BLaER1 (cell line): ENCODE results near the gene DENND2A.

Experiments
- H3K27ac ChIP-seq: shearing (Covaris generic); formaldehyde crosslinking; 2 replicates; pipeline ENCODE4 v1.8.1; 2022
- H3K27me3 ChIP-seq: shearing (Covaris generic); formaldehyde crosslinking; 2 replicates; pipeline ENCODE4 v1.8.1; 2022
- H3K36me3 ChIP-seq: shearing (Covaris generic); formaldehyde crosslinking; 2 replicates; pipeline ENCODE4 v1.8.1; 2022
- H3K4me1 ChIP-seq: shearing (Covaris generic); formaldehyde crosslinking; 2 replicates; pipeline ENCODE4 v1.8.1; 2022
- H3K4me2 ChIP-seq: shearing (Covaris generic); formaldehyde crosslinking; 2 replicates; pipeline ENCODE4 v1.8.1; 2022
- H3K4me3 ChIP-seq: shearing (Covaris generic); formaldehyde crosslinking; 2 replicates; pipeline ENCODE4 v1.8.1; 2022
- H3K9ac ChIP-seq: shearing (Covaris generic); formaldehyde crosslinking; 2 replicates; pipeline ENCODE4 v1.8.1; 2022
- H3K9me3 ChIP-seq: shearing (Covaris generic); formaldehyde crosslinking; 2 replicates; pipeline ENCODE4 v1.8.1; 2022
- H4K20me1 ChIP-seq: shearing (Covaris generic); formaldehyde crosslinking; 2 replicates; pipeline ENCODE4 v1.8.1; 2022
- Cebpa-rat ChIP-seq: shearing (Covaris generic); IDR thresholded peaks from 2 replicates; pipeline ENCODE4 v1.8.1; 2022

Gene DENND2A

GRCh38 chr7:140607441-140607989 is 33.1 kb downstream of the DENND2A start:
- H3K9ac ChIP-seq, result no peak overlapping the region

GRCh38 chr7:140605337-140605736 is 35.3 kb downstream of the DENND2A start:
- Histone ChIP-seq H3K9me3 (no peaks in the 10 kb centered on the region), H3K9ac (no peak overlapping the region), H4K20me1 (no peaks in the 10 kb centered on the region), H3K36me3 (0 out of 2 replicates have a peak, but pooled peaks cover 7% of the 10 kb centered on the region), H3K27ac (no peak overlapping the region), H3K4me3 (no peak overlapping the region), H3K27me3 (no peaks in the 10 kb centered on the region), H3K4me2 (no peak overlapping the region), H3K4me1 (no peaks in the 10 kb centered on the region)
- TF ChIP-seq Cebpa-rat, result no peak

More at GRCh38 chr7:140607441-140607989, 33.1 kb downstream of the DENND2A start:
- peaks cover 6% of the 10 kb centered on the region; the same call in 1 of the 2 replicates for H3K4me1 ChIP-seq
- no peak for TF ChIP-seq Cebpa-rat
- no peaks in the 10 kb centered on the region for H3K27me3 ChIP-seq
- no peak overlapping the region for H3K27ac ChIP-seq
- no peak overlapping the region for H3K4me2 ChIP-seq
- H4K20me1 ChIP-seq, result no peaks in the 10 kb centered on the region
- no peaks in the 10 kb centered on the region for H3K36me3 ChIP-seq
- H3K9me3 ChIP-seq, result no peaks in the 10 kb centered on the region
- no peak overlapping the region for H3K4me3 ChIP-seq

- Histone ChIP-seq H3K9me3 (no peaks in the 10 kb centered on the region), H3K9ac (no peak overlapping the region), H4K20me1 (no peaks in the 10 kb centered on the region)
Observed at GRCh38 chr7:140604760-140605159, 35.9 kb downstream of the DENND2A start.

DNA sequence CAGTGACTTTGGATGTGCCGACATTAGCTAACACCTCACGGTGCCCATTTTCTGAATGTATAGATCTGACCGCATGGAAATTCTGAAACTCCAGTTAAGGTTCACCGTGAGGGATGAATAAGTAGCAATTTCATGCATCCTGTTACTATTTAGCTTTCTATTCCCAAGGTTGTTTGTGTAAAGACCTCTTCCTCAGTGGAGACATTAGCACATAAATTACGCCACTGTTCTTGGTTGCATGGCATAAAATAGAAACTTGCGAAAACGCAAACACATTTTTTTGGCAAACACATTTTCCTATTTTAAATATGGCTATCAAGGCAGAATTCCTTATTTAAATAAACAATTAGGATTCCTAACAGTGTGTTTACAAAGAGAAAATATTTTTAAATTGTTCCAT is 36.5 kb downstream of the DENND2A start:
- H3K36me3 ChIP-seq, result 0 out of 2 replicates have a peak, but pooled peaks cover 7% of the 10 kb centered on the region
- no peaks in the 10 kb centered on the region for H4K20me1 ChIP-seq
- no peaks in the 10 kb centered on the region for H3K27me3 ChIP-seq
- no peaks in the 10 kb centered on the region for H3K4me1 ChIP-seq
- no peak overlapping the region for H3K4me3 ChIP-seq
- H3K27ac ChIP-seq, result no peak overlapping the region
- H3K4me2 ChIP-seq, result no peak overlapping the region
- TF ChIP-seq Cebpa-rat, result no peak
- no peak overlapping the region for H3K9ac ChIP-seq
- H3K9me3 ChIP-seq, result no peaks in the 10 kb centered on the region

More at GRCh38 chr7:140604760-140605159, 35.9 kb downstream of the DENND2A start:
- Histone ChIP-seq H3K4me3 (no peak overlapping the region), H3K27ac (no peak overlapping the region), H3K36me3 (0 out of 2 replicates have a peak, but pooled peaks cover 7% of the 10 kb centered on the region), H3K4me2 (no peak overlapping the region), H3K4me1 (no peaks in the 10 kb centered on the region), H3K27me3 (no peaks in the 10 kb centered on the region)
- TF ChIP-seq Cebpa-rat, result no peak

DNA sequence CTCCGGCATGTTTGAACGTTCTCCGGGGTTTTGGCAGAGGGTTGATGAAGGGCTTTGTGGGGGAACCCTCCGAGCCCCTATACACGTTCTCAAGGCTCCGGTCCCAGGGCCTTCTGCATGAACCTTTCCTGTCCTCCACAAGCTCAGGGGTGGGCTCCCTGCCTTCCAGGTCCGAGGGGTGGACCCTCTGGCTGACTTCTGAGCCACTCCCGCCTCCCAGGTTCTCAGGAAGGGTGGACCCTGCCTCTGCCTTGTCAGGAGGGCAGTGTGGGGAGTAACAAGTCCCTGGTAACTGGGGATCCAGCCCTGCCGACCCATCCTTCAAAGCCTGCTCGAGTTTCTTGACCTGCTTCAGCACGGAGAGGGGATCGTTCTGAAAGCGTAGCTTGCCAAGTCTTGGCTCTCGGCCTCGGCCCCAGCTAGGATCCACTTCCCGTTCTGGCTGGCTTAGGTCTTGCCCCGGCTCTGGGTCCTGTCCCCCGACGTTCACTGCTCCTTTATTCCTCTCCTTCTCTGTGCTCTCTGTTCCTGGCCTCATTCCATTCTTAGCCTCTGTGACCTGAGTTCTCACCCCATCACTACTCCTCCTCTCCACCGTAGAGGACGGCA is 38.9 kb downstream of the DENND2A start:
- no peak for TF ChIP-seq Cebpa-rat
- H3K27me3 ChIP-seq, result no peaks in the 10 kb centered on the region

GRCh38 chr7:140600341-140600740 is 40.3 kb downstream of the DENND2A start:
- 0 out of 2 replicates have a peak, but pooled peaks cover 7% of the 10 kb centered on the region for H3K36me3 ChIP-seq
- H3K9me3 ChIP-seq, result no peaks in the 10 kb centered on the region
- no peaks in the 10 kb centered on the region for H3K27me3 ChIP-seq
- no peak overlapping the region for H3K4me2 ChIP-seq
- no peak overlapping the region for H3K9ac ChIP-seq
- H3K4me3 ChIP-seq, result no peak overlapping the region
- TF ChIP-seq Cebpa-rat, result no peak
- no peaks in the 10 kb centered on the region for H4K20me1 ChIP-seq
- H3K27ac ChIP-seq, result no peak overlapping the region
- no peaks in the 10 kb centered on the region for H3K4me1 ChIP-seq

More for the DNA sequence above, 38.9 kb downstream of the DENND2A start:
- no peaks in the 10 kb centered on the region for H3K4me1 ChIP-seq
- H3K4me3 ChIP-seq, result no peak overlapping the region
- H3K9ac ChIP-seq, result no peak overlapping the region
- H3K4me2 ChIP-seq, result no peak overlapping the region
- no peaks in the 10 kb centered on the region for H4K20me1 ChIP-seq
- no peaks in the 10 kb centered on the region for H3K9me3 ChIP-seq
- no peak overlapping the region for H3K27ac ChIP-seq
- 0 out of 2 replicates have a peak, but pooled peaks cover 7% of the 10 kb centered on the region for H3K36me3 ChIP-seq

GRCh38 chr7:140597428-140597949 is 43.1 kb downstream of the DENND2A start:
- Histone ChIP-seq H3K36me3 (0 out of 2 replicates have a peak, but pooled peaks cover 7% of the 10 kb centered on the region), H3K4me1 (no peaks in the 10 kb centered on the region), H3K4me3 (no peak overlapping the region), H3K27me3 (no peaks in the 10 kb centered on the region), H4K20me1 (no peaks in the 10 kb centered on the region), H3K9ac (no peak overlapping the region), H3K4me2 (no peak overlapping the region), H3K27ac (no peak overlapping the region), H3K9me3 (no peaks in the 10 kb centered on the region)
- TF ChIP-seq Cebpa-rat, result no peak

GRCh38 chr7:140596519-140597427 is 43.8 kb downstream of the DENND2A start:
- Histone ChIP-seq H3K4me1 (no peaks in the 10 kb centered on the region), H3K9me3 (no peaks in the 10 kb centered on the region), H3K4me2 (no peak overlapping the region), H3K4me3 (no peak overlapping the region), H3K27me3 (no peaks in the 10 kb centered on the region), H3K9ac (no peak overlapping the region), H4K20me1 (no peaks in the 10 kb centered on the region), H3K27ac (no peak overlapping the region), H3K36me3 (0 out of 2 replicates have a peak, but pooled peaks cover 5% of the 10 kb centered on the region)
- no peak for TF ChIP-seq Cebpa-rat

DNA sequence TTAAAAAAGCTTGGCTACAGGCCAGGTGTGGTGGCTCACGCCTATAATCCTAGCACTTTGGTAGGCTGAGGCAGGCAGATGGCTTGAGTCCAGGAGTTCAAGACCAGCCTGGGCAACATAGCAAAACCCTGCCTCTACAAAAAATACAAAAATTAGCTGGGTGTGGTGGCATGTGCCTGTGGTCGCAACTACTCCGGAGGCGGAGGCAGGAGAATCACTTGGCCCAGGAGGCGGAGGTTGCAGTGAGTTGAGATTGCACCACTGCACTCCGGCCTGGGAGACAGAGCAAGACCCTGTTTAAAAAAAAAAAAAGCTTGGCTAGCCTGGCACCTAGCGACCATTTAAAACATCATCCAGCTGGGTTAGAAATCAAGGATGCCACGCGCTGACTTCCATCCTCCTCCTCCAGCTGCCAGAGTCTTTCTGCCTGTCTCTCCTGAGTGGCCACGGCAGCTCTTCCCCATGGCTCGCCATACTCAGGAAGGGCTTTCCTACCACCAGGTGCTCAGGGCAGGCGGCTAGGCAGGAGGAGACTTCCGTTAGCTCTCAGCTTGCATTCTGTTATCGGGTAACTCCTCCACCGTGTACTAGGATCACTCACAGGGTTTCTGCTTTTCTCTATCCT is 45.0 kb downstream of the DENND2A start:
- Histone ChIP-seq H3K27me3 (no peaks in the 10 kb centered on the region), H3K4me1 (no peaks in the 10 kb centered on the region), H3K36me3 (no peaks in the 10 kb centered on the region), H3K4me3 (no peak overlapping the region), H3K4me2 (no peak overlapping the region), H3K9ac (no peak overlapping the region), H3K27ac (no peak overlapping the region), H3K9me3 (no peaks in the 10 kb centered on the region), H4K20me1 (no peaks in the 10 kb centered on the region)
- no peak for TF ChIP-seq Cebpa-rat
